ENCODE data around the gene CCDC15. TPM values are rescaled to one million over a fixed set of nuclear protein-coding genes. Genes with fewer than 3 reads are reported as not detected.

Gene CCDC15
- total RNA-seq, 6 experiments from 2014 or later = 1.3 to 3.2 (median 2.5) TPM

GRCh38 chr11:124943254-124943616, 10.8 kb upstream of the CCDC15 start:
- Mint-ChIP-seq H3K4me1 (ENCODE audit: low read depth) (peaks cover 25% of the 10 kb centered on the region), H3K27me3 (ENCODE audit: insufficient read depth) (no peaks in the 10 kb centered on the region; the same call in 1 of the 2 replicates), H3K9me3 (peaks cover under 1% of the 10 kb centered on the region; the same call in 1 of the 2 replicates), H3K27ac (no peak overlapping the region), H3K4me3 (no peak overlapping the region), H3K36me3 (ENCODE audit: low read depth) (peaks cover 2% of the 10 kb centered on the region)
- DNase-seq = no peak
- TF ChIP-seq CTCF (IDR thresholded peaks at IDR 0.05) = no peak

DNA sequence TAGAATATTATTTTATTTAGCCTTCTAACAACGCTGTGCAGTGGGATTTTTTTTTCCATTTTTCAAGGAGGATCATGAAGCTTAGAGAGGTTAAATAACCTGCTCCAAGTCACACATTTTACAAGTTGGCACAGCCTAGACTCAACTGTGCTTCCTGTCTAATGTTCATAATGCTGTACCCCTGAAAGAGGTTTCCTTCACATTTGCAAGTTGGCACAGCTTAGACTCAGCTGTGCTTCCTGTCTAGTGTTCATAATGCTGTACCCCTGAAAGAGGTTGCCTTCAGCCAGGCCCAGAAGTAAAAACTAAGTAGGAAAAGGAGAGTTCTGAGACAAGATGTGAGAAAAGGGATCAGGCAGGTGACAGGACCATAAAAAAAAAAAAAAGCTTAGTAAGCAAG, 10.3 kb upstream of the CCDC15 start:
- Mint-ChIP-seq H3K9me3 (peaks cover 5% of the 10 kb centered on the region; the same call in 1 of the 2 replicates), H3K4me1 (ENCODE audit: low read depth) (peaks cover 20% of the 10 kb centered on the region), H3K36me3 (ENCODE audit: low read depth) (peaks cover 7% of the 10 kb centered on the region), H3K4me3 (no peak overlapping the region), H3K27ac (no peak overlapping the region; the same call in 1 of the 2 replicates), H3K27me3 (ENCODE audit: insufficient read depth) (no peaks in the 10 kb centered on the region; the same call in 1 of the 2 replicates)
- no peak for DNase-seq
- no peak for TF ChIP-seq CTCF (IDR thresholded peaks at IDR 0.05)

- no peak overlapping the region for H3K27ac Mint-ChIP-seq
- peaks cover 14% of the 10 kb centered on the region for H3K4me1 Mint-ChIP-seq (ENCODE audit: low read depth)
- DNase-seq = no peak
- no peak for TF ChIP-seq CTCF (IDR thresholded peaks at IDR 0.05)
- H3K4me3 Mint-ChIP-seq = no peak overlapping the region
- H3K27me3 Mint-ChIP-seq (ENCODE audit: insufficient read depth) = no peaks in the 10 kb centered on the region; the same call in 1 of the 2 replicates
- H3K9me3 Mint-ChIP-seq = peaks cover 6% of the 10 kb centered on the region; the same call in 1 of the 2 replicates
- H3K36me3 Mint-ChIP-seq (ENCODE audit: low read depth) = peaks cover 8% of the 10 kb centered on the region
Observed at GRCh38 chr11:124944565-124944964, 9.4 kb upstream of the CCDC15 start.

GRCh38 chr11:124945826-124946225, 8.2 kb upstream of the CCDC15 start:
- Mint-ChIP-seq H3K27me3 (ENCODE audit: insufficient read depth) (no peaks in the 10 kb centered on the region; the same call in 1 of the 2 replicates), H3K9me3 (peaks cover 6% of the 10 kb centered on the region; the same call in 1 of the 2 replicates), H3K36me3 (ENCODE audit: low read depth) (peaks cover 8% of the 10 kb centered on the region), H3K27ac (no peak overlapping the region), H3K4me1 (ENCODE audit: low read depth) (peaks cover 14% of the 10 kb centered on the region), H3K4me3 (no peak overlapping the region)
- no peak for DNase-seq
- TF ChIP-seq CTCF (IDR thresholded peaks at IDR 0.05) = no peak

- peak; percentile 33 for DNase-seq
- Mint-ChIP-seq H3K27me3 (ENCODE audit: insufficient read depth) (no peaks in the 10 kb centered on the region; the same call in 1 of the 2 replicates), H3K9me3 (peaks cover 6% of the 10 kb centered on the region; the same call in 1 of the 2 replicates), H3K4me1 (ENCODE audit: low read depth) (peaks cover 14% of the 10 kb centered on the region), H3K4me3 (no peak overlapping the region), H3K27ac (peak overlapping the region; percentile 76), H3K36me3 (ENCODE audit: low read depth) (peaks cover 8% of the 10 kb centered on the region)
- no peak for TF ChIP-seq CTCF (IDR thresholded peaks at IDR 0.05)
Observed at GRCh38 chr11:124946735-124947141, 7.3 kb upstream of the CCDC15 start.

Measured in HFFc6 (cell line).